Measurements from ENCODE around the gene MET. TPM values are rescaled to one million over a fixed set of nuclear protein-coding genes. Genes with fewer than 3 reads are reported as not detected.

Gene MET
- total RNA-seq, 1 experiment from 2014 or later, result 5.0 TPM

DNA sequence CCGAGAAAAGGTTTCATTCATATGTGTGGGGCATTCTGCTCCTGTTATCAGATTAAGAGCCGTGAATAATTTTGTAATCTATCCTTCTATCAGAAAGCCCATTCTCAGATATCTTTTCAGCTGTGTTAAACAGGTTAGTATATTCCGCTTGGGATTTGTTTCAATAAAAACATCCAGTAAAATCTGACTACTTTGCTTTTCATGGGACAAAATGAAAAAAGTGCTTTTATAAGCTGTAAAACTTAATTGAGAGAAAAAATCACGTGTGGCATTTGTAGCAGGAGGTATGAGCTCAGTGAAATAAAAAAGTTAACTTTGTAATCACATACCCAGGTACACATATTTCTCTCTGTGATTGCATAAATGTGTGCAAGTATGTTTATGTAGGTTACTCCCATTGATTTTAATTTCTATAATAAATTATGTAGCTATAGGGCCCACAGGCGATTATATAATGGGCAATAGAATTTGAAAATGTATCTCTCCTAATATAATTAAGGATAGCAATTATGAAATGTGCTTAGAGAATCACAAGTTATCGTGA lies 3.9 kb downstream of the MET start:
- H4K5ac ChIP-seq (ENCODE audit: insufficient read length, low read depth, low read length), result no peak overlapping the region
- H4K20me1 ChIP-seq (ENCODE audit: control insufficient read depth, insufficient read depth, insufficient read length), result no peaks in the 10 kb centered on the region
- H3K27ac Mint-ChIP-seq, result no peak overlapping the region
- no peaks in the 10 kb centered on the region for H3K79me2 ChIP-seq (ENCODE audit: insufficient read depth, low read length)
- H2BK12ac ChIP-seq (ENCODE audit: insufficient read length, low read depth, low read length), result no peak overlapping the region
- H3K4me1 Mint-ChIP-seq, result peaks cover 25 to 27% of the 10 kb centered on the region in 2 experiments
- H2BK120ac ChIP-seq (ENCODE audit: low read depth, low read length, poor library complexity, severe bottlenecking), result no peak overlapping the region
- no peak overlapping the region for H3K4me2 ChIP-seq (ENCODE audit: insufficient read depth, insufficient read length, low read length)
- WGBS (ENCODE audit: extremely low coverage, insufficient read length, low lambda C conversion rate), result no CpG with 5 or more reads among the region's 6 CpGs
- no peak overlapping the region for H2BK15ac ChIP-seq (ENCODE audit: low read depth, low read length)
- H4K8ac ChIP-seq (replicated peaks; ENCODE audit: insufficient read length, low read depth, low read length), result no peak overlapping the region
- H2AK5ac ChIP-seq (ENCODE audit: insufficient read length, low read length), result no peak overlapping the region
- no peak overlapping the region for H3K23ac ChIP-seq (ENCODE audit: insufficient read length, low read depth, low read length)
- H3K9me3 ChIP-seq (ENCODE audit: control insufficient read depth, low read depth, low read length), result no peaks in the 10 kb centered on the region
- no peak overlapping the region for H2BK20ac ChIP-seq (ENCODE audit: low read depth, low read length, poor library complexity, severe bottlenecking)
- H3T11ph ChIP-seq (ENCODE audit: low read length), result no peak overlapping the region
- no peak overlapping the region for H3K4me3 Mint-ChIP-seq
- H3K27me3 Mint-ChIP-seq (ENCODE audit: low read depth), result peaks cover 27% of the 10 kb centered on the region
- no peaks in the 10 kb centered on the region for H3K36me3 Mint-ChIP-seq (ENCODE audit: insufficient read depth in 1 of 3, low read depth in 3 of 3)
- H3K9ac ChIP-seq (ENCODE audit: extremely low read depth, insufficient read length, low read length), result no peak overlapping the region
- H4K91ac ChIP-seq (ENCODE audit: insufficient read length, low read depth, low read length), result no peak overlapping the region
- H3K9me3 Mint-ChIP-seq, result no peaks in the 10 kb centered on the region
- H3K18ac ChIP-seq (ENCODE audit: insufficient read length, low read depth, low read length), result no peak overlapping the region
- H2BK5ac ChIP-seq (ENCODE audit: insufficient read length, low read length), result no peak overlapping the region
- peaks cover 13% of the 10 kb centered on the region for H3K23me2 ChIP-seq (ENCODE audit: insufficient read length, low read depth, low read length, poor library complexity, severe bottlenecking)
- no peak overlapping the region for H3K14ac ChIP-seq (ENCODE audit: insufficient read depth, low read length)
- no peaks in the 10 kb centered on the region for H3K4me1 ChIP-seq (ENCODE audit: insufficient read depth, low read length)
- H3K56ac ChIP-seq (ENCODE audit: insufficient read length, low read depth, low read length), result no peak overlapping the region
- H2AFZ ChIP-seq (ENCODE audit: low read length), result no peak overlapping the region
- DNase-seq, result no peak
- H3K27me3 ChIP-seq (ENCODE audit: insufficient read depth, low read length), result no peaks in the 10 kb centered on the region; the same call in 1 of the 2 replicates
- TF ChIP-seq, protein P1, sequence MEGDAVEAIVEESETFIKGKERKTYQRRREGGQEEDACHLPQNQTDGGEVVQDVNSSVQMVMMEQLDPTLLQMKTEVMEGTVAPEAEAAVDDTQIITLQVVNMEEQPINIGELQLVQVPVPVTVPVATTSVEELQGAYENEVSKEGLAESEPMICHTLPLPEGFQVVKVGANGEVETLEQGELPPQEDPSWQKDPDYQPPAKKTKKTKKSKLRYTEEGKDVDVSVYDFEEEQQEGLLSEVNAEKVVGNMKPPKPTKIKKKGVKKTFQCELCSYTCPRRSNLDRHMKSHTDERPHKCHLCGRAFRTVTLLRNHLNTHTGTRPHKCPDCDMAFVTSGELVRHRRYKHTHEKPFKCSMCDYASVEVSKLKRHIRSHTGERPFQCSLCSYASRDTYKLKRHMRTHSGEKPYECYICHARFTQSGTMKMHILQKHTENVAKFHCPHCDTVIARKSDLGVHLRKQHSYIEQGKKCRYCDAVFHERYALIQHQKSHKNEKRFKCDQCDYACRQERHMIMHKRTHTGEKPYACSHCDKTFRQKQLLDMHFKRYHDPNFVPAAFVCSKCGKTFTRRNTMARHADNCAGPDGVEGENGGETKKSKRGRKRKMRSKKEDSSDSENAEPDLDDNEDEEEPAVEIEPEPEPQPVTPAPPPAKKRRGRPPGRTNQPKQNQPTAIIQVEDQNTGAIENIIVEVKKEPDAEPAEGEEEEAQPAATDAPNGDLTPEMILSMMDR (conservative IDR thresholded peaks at IDR 0.05), result no peak
- H3K4ac ChIP-seq (ENCODE audit: low read depth, low read length), result no peak overlapping the region
- no peaks in the 10 kb centered on the region for H3K79me1 ChIP-seq (ENCODE audit: insufficient read depth, low read depth, low read length, poor library complexity, severe bottlenecking)
- no peak overlapping the region for H3K27ac ChIP-seq (ENCODE audit: insufficient read length, low read depth, low read length)

Measured in H9 (cell line).